ENCODE data around the gene CASZ1. TPM values are rescaled to one million over a fixed set of nuclear protein-coding genes. Genes with fewer than 3 reads are reported as not detected.

Gene CASZ1
- total and polyA plus RNA-seq, 4 donors, result 3.4 to 39.0 (median 13.8) TPM

GRCh38 chr1:10624256-10625050 is 172.0 kb downstream of the CASZ1 start:
- Histone ChIP-seq H3K36me3 (ENCODE audit: control insufficient read depth in 1 of 2, insufficient read depth in 2 of 2, low read length in 1 of 2) (no peaks in the 10 kb centered on the region), H3K27ac (ENCODE audit: low read depth in 1 of 2, low read length in 2 of 2) (no peak overlapping the region), H3K4me3 (ENCODE audit: low read length in 2 of 2) (no peak overlapping the region), H3K27me3 (ENCODE audit: control insufficient read depth in 1 of 2, insufficient read depth in 2 of 2, low read length in 1 of 2) (no peaks in the 10 kb centered on the region), H3K4me1 (ENCODE audit: control insufficient read depth in 1 of 2, insufficient read depth in 2 of 2, low read length in 2 of 2) (no peaks in the 10 kb centered on the region), H3K9me3 (ENCODE audit: control insufficient read depth, low read length) (no peaks in the 10 kb centered on the region)
- DNase-seq (peak; percentile 26 to 67), ATAC-seq (ENCODE audit: low FRiP score) (no peak)
- intact Hi-C loops (cut with DNase I), result no loop called here
- 94 to 95% methylated on average over 26 of the region's 26 CpGs for WGBS, 2 donors

DNA sequence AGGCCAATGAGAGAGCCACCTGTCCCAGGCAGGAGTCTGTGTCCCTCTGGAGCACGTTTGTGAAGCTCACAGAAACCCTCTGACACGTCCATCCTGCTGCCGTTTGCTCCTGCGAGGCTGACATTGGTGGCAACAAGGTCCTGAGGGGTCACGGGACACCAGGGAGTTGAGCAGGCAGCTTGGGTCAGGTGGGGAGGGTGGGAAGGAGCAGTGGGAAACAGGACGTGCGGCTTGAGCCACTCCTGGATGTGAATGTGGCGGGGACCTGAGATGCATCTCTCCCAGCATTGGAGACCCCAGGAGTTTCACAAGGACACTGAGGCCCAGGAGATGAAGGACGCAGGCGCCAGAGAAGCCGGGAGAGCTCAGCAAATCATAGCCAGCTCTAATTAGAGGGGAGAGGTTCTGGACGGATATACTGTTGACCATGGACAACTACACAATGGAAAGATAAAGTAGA is 172.7 kb downstream of the CASZ1 start:
- no peaks in the 10 kb centered on the region for H3K9me3 ChIP-seq (ENCODE audit: control insufficient read depth, low read length)
- H3K27ac ChIP-seq (ENCODE audit: low read depth in 1 of 2, low read length in 2 of 2), result no peak overlapping the region
- intact Hi-C loops (cut with DNase I), result no loop called here
- H3K36me3 ChIP-seq (ENCODE audit: control insufficient read depth in 1 of 2, insufficient read depth in 2 of 2, low read length in 1 of 2), result no peaks in the 10 kb centered on the region
- WGBS, 2 donors, result 87 to 91% methylated on average over 12 of the region's 12 CpGs
- ATAC-seq (ENCODE audit: low FRiP score) (no peak), DNase-seq (peak; percentile 10 to 69)
- no peak overlapping the region for H3K4me3 ChIP-seq (ENCODE audit: low read length in 2 of 2)
- no peaks in the 10 kb centered on the region for H3K4me1 ChIP-seq (ENCODE audit: control insufficient read depth in 1 of 2, insufficient read depth in 2 of 2, low read length in 2 of 2)
- no peaks in the 10 kb centered on the region for H3K27me3 ChIP-seq (ENCODE audit: control insufficient read depth in 1 of 2, insufficient read depth in 2 of 2, low read length in 1 of 2)

GRCh38 chr1:10622910-10623685 is 173.3 kb downstream of the CASZ1 start:
- Histone ChIP-seq H3K27ac (ENCODE audit: low read depth in 1 of 2, low read length in 2 of 2) (no peak overlapping the region), H3K36me3 (ENCODE audit: control insufficient read depth in 1 of 2, insufficient read depth in 2 of 2, low read length in 1 of 2) (no peaks in the 10 kb centered on the region), H3K4me3 (ENCODE audit: low read length in 2 of 2) (no peak overlapping the region), H3K4me1 (ENCODE audit: control insufficient read depth in 1 of 2, insufficient read depth in 2 of 2, low read length in 2 of 2) (no peaks in the 10 kb centered on the region), H3K9me3 (ENCODE audit: control insufficient read depth, low read length) (no peaks in the 10 kb centered on the region), H3K27me3 (ENCODE audit: control insufficient read depth in 1 of 2, insufficient read depth in 2 of 2, low read length in 1 of 2) (no peaks in the 10 kb centered on the region)
- intact Hi-C loops (cut with DNase I), result no loop called here
- no peak for DNase-seq
- no peak for ATAC-seq (ENCODE audit: low FRiP score)
- WGBS, 2 donors, result 94% methylated on average over 24 of the region's 24 CpGs

DNA sequence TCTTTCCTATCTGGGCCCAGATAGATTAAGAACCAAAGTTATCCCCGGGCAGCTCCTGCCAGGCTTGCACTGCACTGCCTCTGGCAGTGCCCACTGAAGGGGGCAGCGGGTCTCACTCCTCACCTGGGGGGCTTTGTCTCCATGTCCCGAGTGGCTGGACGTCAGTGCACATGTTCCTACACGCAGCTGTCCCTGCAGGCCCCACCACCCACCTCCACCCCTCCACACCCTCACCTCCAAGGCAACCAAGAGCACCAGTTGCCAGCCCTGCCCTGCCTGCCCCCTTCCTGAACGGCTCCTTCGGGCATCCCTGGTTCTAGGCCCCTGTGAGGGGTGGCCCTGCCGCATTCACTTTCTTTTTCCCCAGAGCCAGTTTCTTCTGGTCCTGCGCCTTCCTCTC is 174.5 kb downstream of the CASZ1 start:
- H3K4me1 ChIP-seq (ENCODE audit: control insufficient read depth in 1 of 2, insufficient read depth in 2 of 2, low read length in 2 of 2), result no peaks in the 10 kb centered on the region
- whole genome bisulfite sequencing, 2 donors, result 86 to 87% methylated on average over 9 of the region's 9 CpGs
- ATAC-seq (ENCODE audit: low FRiP score) (no peak), DNase-seq (peak in 1 of 2 donors; percentile 48)
- H3K36me3 ChIP-seq (ENCODE audit: control insufficient read depth in 1 of 2, insufficient read depth in 2 of 2, low read length in 1 of 2), result no peaks in the 10 kb centered on the region
- no peaks in the 10 kb centered on the region for H3K27me3 ChIP-seq (ENCODE audit: control insufficient read depth in 1 of 2, insufficient read depth in 2 of 2, low read length in 1 of 2)
- no peak overlapping the region for H3K27ac ChIP-seq (ENCODE audit: low read depth in 1 of 2, low read length in 2 of 2)
- intact Hi-C loops (cut with DNase I), result no loop called here
- no peak overlapping the region for H3K4me3 ChIP-seq (ENCODE audit: low read length in 2 of 2)
- H3K9me3 ChIP-seq (ENCODE audit: control insufficient read depth, low read length), result no peaks in the 10 kb centered on the region

DNA sequence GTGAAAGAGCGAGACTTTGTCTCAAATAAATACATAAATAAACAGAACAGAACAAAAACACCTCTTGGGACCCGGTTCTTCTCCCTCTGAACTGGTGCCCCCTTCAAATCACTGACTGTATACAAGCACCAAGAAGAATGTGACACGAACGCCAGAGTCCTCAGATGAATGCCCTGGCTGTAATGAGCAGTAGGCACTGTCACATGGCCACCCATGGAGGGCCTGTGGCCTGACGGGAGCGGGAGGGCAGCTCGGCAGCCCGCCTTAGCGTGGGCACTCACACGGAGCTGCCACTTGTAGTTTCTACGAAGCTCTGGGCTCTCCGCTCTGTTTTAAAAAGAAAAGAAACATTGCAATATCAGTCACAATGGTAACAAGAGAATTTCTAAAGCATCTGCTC is 175.7 kb downstream of the CASZ1 start:
- Histone ChIP-seq H3K27ac (ENCODE audit: low read depth in 1 of 2, low read length in 2 of 2) (no peak overlapping the region), H3K4me1 (ENCODE audit: control insufficient read depth in 1 of 2, insufficient read depth in 2 of 2, low read length in 2 of 2) (no peaks in the 10 kb centered on the region), H3K9me3 (ENCODE audit: control insufficient read depth, low read length) (no peaks in the 10 kb centered on the region), H3K27me3 (ENCODE audit: control insufficient read depth in 1 of 2, insufficient read depth in 2 of 2, low read length in 1 of 2) (no peaks in the 10 kb centered on the region), H3K4me3 (ENCODE audit: low read length in 2 of 2) (no peak overlapping the region), H3K36me3 (ENCODE audit: control insufficient read depth in 1 of 2, insufficient read depth in 2 of 2, low read length in 1 of 2) (no peaks in the 10 kb centered on the region)
- DNase-seq (peak in 1 of 2 donors; percentile 52), ATAC-seq (ENCODE audit: low FRiP score) (no peak)
- WGBS, 2 donors, result 93 to 94% methylated on average over 12 of the region's 12 CpGs
- intact Hi-C loops (cut with DNase I), result no loop called here

DNA sequence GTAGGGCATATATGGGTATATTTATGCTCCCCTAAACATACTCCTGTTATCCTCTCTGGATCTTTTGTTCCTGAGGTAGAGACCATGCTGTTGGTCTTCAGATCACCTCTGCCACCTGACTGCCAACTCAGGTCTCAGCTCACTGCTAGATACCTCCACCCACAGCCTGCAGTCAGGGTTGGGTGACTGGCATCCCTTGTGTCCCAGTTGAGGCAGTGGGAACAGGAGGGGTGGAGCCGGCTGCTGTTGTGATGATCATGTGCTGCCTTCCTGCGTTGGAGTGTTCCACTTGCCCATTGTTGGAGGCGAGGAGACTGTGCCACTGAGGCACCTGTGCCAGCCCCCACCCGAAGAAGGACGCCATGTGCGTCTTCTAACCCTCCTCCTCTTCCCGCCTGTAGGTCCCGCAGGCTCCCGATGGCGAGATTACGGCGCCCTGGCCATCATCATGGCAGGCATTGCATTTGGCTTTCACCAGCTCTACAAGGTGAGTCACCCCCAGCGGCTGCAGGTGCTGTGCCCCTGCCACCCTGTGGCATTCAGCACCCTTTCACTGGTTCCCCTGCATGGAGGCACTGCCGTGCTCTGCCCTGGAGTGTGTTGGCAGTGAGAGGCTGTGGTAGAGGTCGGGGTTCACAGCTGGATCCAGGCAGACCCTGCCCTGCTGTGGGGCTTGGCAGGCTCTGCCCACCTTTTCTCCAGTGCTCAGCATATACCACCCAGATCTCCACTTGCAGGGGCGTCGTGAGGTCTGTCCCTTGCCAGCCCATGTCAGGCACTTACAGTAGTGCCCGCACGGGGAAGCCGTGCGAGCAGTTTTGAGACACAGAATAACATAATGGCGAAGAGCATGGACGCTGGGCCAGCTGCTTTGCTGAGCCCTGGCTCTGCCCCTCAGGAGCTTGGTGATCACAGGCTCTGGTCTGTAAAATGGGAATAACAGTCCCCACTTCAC is 178.2 kb downstream of the CASZ1 start:
- Histone ChIP-seq H3K4me3 (ENCODE audit: low read length in 2 of 2) (no peak overlapping the region), H3K27ac (ENCODE audit: low read depth in 1 of 2, low read length in 2 of 2) (no peak overlapping the region), H3K9me3 (ENCODE audit: control insufficient read depth, low read length) (no peaks in the 10 kb centered on the region), H3K36me3 (ENCODE audit: control insufficient read depth in 1 of 2, insufficient read depth in 2 of 2, low read length in 1 of 2) (no peaks in the 10 kb centered on the region), H3K4me1 (ENCODE audit: control insufficient read depth in 1 of 2, insufficient read depth in 2 of 2, low read length in 2 of 2) (no peaks in the 10 kb centered on the region), H3K27me3 (ENCODE audit: control insufficient read depth in 1 of 2, insufficient read depth in 2 of 2, low read length in 1 of 2) (no peaks in the 10 kb centered on the region)
- 96 to 97% methylated on average over 23 of the region's 23 CpGs for WGBS, 2 donors
- intact Hi-C loops (cut with DNase I), result no loop called here
- no peak for DNase-seq
- no peak for ATAC-seq (ENCODE audit: low FRiP score)

GRCh38 chr1:10617318-10617717 is 179.1 kb downstream of the CASZ1 start:
- WGBS, 2 donors, result 96 to 98% methylated on average over 5 of the region's 5 CpGs

GRCh38 chr1:10616696-10617095 is 179.8 kb downstream of the CASZ1 start:
- Histone ChIP-seq H3K27me3 (ENCODE audit: control insufficient read depth in 1 of 2, insufficient read depth in 2 of 2, low read length in 1 of 2) (no peaks in the 10 kb centered on the region), H3K9me3 (ENCODE audit: control insufficient read depth, low read length) (no peaks in the 10 kb centered on the region), H3K4me1 (ENCODE audit: control insufficient read depth in 1 of 2, insufficient read depth in 2 of 2, low read length in 2 of 2) (no peaks in the 10 kb centered on the region), H3K4me3 (ENCODE audit: low read length in 2 of 2) (no peak overlapping the region), H3K27ac (ENCODE audit: low read depth in 1 of 2, low read length in 2 of 2) (no peak overlapping the region), H3K36me3 (ENCODE audit: control insufficient read depth in 1 of 2, insufficient read depth in 2 of 2, low read length in 1 of 2) (no peaks in the 10 kb centered on the region)
- no peak for ATAC-seq (ENCODE audit: low FRiP score)
- intact Hi-C loops (cut with DNase I), result no loop called here
- 95 to 96% methylated on average over 15 of the region's 15 CpGs for WGBS, 2 donors
- no peak for DNase-seq

More at GRCh38 chr1:10617318-10617717, 179.1 kb downstream of the CASZ1 start:
- no peak overlapping the region for H3K27ac ChIP-seq (ENCODE audit: low read depth in 1 of 2, low read length in 2 of 2)
- H3K4me3 ChIP-seq (ENCODE audit: low read length in 2 of 2), result no peak overlapping the region
- no peaks in the 10 kb centered on the region for H3K9me3 ChIP-seq (ENCODE audit: control insufficient read depth, low read length)
- ATAC-seq (ENCODE audit: low FRiP score) (no peak), DNase-seq (no peak)
- no peaks in the 10 kb centered on the region for H3K27me3 ChIP-seq (ENCODE audit: control insufficient read depth in 1 of 2, insufficient read depth in 2 of 2, low read length in 1 of 2)
- H3K36me3 ChIP-seq (ENCODE audit: control insufficient read depth in 1 of 2, insufficient read depth in 2 of 2, low read length in 1 of 2), result no peaks in the 10 kb centered on the region
- intact Hi-C loops (cut with DNase I), result no loop called here
- no peaks in the 10 kb centered on the region for H3K4me1 ChIP-seq (ENCODE audit: control insufficient read depth in 1 of 2, insufficient read depth in 2 of 2, low read length in 2 of 2)

Data from aorta (tissue), 5 donors.